GM12801 (cell line): ENCODE results near the gene CEP135.

Experiments used
- CTCF ChIP-seq: IDR thresholded peaks from one replicate; pipeline ENCODE4 v1.5.1; 2011; ENCODE audit warnings: control low read depth; ENCODE audit not compliant: insufficient read length; ENCODE audit errors: extremely low read depth

Gene CEP135

GRCh38 chr4:56060036-56060435 lies 111.3 kb downstream of the CEP135 start:
- no peak for TF ChIP-seq CTCF

GRCh38 chr4:56062106-56062505 lies 113.4 kb downstream of the CEP135 start:
- no peak for TF ChIP-seq CTCF

- TF ChIP-seq CTCF: no peak
Observed at GRCh38 chr4:56062526-56063145, 113.9 kb downstream of the CEP135 start.

GRCh38 chr4:56066493-56066892 lies 117.7 kb downstream of the CEP135 start:
- TF ChIP-seq CTCF: no peak

GRCh38 chr4:56067826-56068225 lies 119.1 kb downstream of the CEP135 start:
- TF ChIP-seq CTCF: no peak

- no peak for TF ChIP-seq CTCF
Observed at GRCh38 chr4:56077676-56078075, 128.9 kb downstream of the CEP135 start.

- TF ChIP-seq CTCF: no peak
Observed at GRCh38 chr4:56078866-56079265, 130.1 kb downstream of the CEP135 start.
